Lung (tissue), 12 donors: ENCODE results near the gene NACA. TPM values are rescaled to one million over a fixed set of nuclear protein-coding genes. Genes with fewer than 3 reads are reported as not detected.
A peak's percentile ranks its signal among the peaks of the same experiment; 100 is the strongest.

Source experiments
- ATAC-seq: fragments of 200-7000 bp; cut with Tn5 transposase; one replicate; pipeline ENCODE4 v1.9.1; 2020; ENCODE audit warnings: moderate number of reproducible peaks; ENCODE audit not compliant: insufficient read depth, low FRiP score
- DNase-seq, 3 donors: peaks; one replicate each; pipeline ENCODE4 v3.0.0-alpha.2; 2013 to 2017
- H3K27ac ChIP-seq, 2 donors: one replicate each; pipeline ENCODE4 v1.5.1; 2013; ENCODE audit warnings: mild to moderate bottlenecking in 2 of 2, moderate library complexity in 2 of 2, control low read depth in 1 of 2, inconsistent platforms in 1 of 2, low read depth in 1 of 2, low read length in 1 of 2
- H3K27me3 ChIP-seq, 3 donors: one replicate each; pipeline ENCODE4 v1.5.1; 2013; ENCODE audit warnings: low read length in 2 of 3; ENCODE audit not compliant: control insufficient read depth in 3 of 3, insufficient read depth in 3 of 3
- H3K36me3 ChIP-seq, 4 donors: one replicate each; pipeline ENCODE4 v1.5.1; 2013; ENCODE audit warnings: low read length in 4 of 4, mild to moderate bottlenecking in 1 of 4, moderate library complexity in 1 of 4; ENCODE audit not compliant: control insufficient read depth in 4 of 4, insufficient read depth in 4 of 4
- H3K4me1 ChIP-seq, 5 donors: one replicate each; pipeline ENCODE4 v1.5.1; 2013; ENCODE audit warnings: low read length in 5 of 5, mild to moderate bottlenecking in 2 of 5, moderate library complexity in 1 of 5; ENCODE audit not compliant: control insufficient read depth in 5 of 5, insufficient read depth in 5 of 5
- H3K4me3 ChIP-seq: one replicate; pipeline ENCODE4 v1.5.1; 2013; ENCODE audit warnings: mild to moderate bottlenecking, control low read depth, moderate library complexity
- H3K9ac ChIP-seq, 2 donors: one replicate each; pipeline ENCODE4 v1.5.1; 2013; ENCODE audit warnings: low read length in 2 of 2, control low read depth in 1 of 2; ENCODE audit not compliant: insufficient read depth in 1 of 2
- H3K9me3 ChIP-seq, 4 donors: one replicate each; pipeline ENCODE4 v1.5.1; 2013; ENCODE audit warnings: low read length in 3 of 4, mild to moderate bottlenecking in 1 of 4, moderate library complexity in 1 of 4; ENCODE audit not compliant: control insufficient read depth in 4 of 4, insufficient read depth in 3 of 4
- WGBS, 2 donors: extraction: QIAGEN DNeasy Blood & Tissue Kit; methylation state at CpG; one replicate each; pipeline ENCODE4 v1.1.7; 2013; 5-methylcytosine and 5-hydroxymethylcytosine counted together
- polyA plus RNA-seq, 2 donors: library from polyadenylated mRNA; stranded (reverse); fragments of 200-250 nt; gene quantifications; one replicate each; pipeline ENCODE4 v1.2.1, GENCODE V29; 2013
- total RNA-seq, 2 donors: library from RNA; depleted of rRNA in 1 of 2; stranded (reverse); fragments of >200 nt in 1 of 2; gene quantifications; one replicate each; pipeline ENCODE4 v1.2.1, GENCODE V29; 2014 to 2021
- TF ChIP-seq, protein P1 (sequence below): IDR thresholded peaks from 2 replicates; pipeline ENCODE4 v1.5.1; 2012; ENCODE audit warnings: mild to moderate bottlenecking; ENCODE audit errors: control extremely low read depth, extremely low read depth
- donor health status: control.
- donor health status: control.
- donor health status: Bipolar disorder and iron deficiency.
- donor health status: healthy.
- donor health status: DM: yes; HTN: yes; CAD: no.

NACA gene
- total and polyA plus RNA-seq, 4 donors, result 488 to 1,734 (median 1,161) TPM

DNA sequence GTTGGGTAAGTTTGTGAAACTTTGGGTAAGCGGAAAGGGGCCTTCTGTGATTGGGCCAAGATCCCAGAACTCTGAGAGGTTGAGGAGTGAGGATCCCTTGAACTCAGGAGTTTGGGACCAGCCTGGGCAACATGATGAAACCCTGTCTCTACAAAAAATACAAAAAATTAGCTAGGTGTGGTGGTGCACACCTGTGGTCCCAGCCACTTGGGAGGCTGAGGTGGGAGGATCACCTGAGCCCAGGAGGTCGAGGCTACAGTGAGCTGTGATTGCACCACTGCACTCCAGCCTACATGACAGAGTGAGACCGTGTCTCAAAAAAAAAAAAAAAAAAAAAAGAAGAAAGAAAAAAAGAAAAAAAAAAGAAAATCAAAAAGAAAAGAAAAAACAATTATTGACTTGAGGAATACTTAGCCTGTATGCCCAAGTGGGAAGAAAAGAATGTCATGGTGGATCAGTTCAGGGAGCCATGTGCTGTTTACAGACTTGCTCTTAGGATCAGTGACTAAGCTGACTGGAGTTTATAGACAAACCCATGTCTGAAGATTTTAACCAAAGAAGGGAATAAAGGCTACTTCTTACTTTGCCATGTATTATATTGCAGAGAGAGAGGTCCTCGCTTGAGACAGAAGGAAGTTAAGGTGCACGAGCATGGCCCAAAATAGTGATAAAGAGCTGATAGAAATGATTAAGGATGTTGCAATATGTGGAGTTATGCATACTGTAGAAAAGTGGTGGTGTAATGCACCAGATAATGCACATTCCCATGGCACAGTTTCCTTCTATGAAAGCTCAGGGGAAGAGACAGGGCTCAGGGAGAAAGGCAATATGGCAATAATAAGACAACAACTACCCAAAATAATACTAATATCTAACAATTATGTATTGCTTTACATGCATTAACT lies 38.9 kb upstream of the NACA start:
- TF ChIP-seq, protein P1, sequence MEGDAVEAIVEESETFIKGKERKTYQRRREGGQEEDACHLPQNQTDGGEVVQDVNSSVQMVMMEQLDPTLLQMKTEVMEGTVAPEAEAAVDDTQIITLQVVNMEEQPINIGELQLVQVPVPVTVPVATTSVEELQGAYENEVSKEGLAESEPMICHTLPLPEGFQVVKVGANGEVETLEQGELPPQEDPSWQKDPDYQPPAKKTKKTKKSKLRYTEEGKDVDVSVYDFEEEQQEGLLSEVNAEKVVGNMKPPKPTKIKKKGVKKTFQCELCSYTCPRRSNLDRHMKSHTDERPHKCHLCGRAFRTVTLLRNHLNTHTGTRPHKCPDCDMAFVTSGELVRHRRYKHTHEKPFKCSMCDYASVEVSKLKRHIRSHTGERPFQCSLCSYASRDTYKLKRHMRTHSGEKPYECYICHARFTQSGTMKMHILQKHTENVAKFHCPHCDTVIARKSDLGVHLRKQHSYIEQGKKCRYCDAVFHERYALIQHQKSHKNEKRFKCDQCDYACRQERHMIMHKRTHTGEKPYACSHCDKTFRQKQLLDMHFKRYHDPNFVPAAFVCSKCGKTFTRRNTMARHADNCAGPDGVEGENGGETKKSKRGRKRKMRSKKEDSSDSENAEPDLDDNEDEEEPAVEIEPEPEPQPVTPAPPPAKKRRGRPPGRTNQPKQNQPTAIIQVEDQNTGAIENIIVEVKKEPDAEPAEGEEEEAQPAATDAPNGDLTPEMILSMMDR, result no peak
- Histone ChIP-seq H3K36me3 (no peaks in the 10 kb centered on the region), H3K9me3 (no peaks in the 10 kb centered on the region), H3K4me3 (no peak overlapping the region), H3K27ac (peak overlapping the region in 1 of 2 donors; percentile 53), H3K27me3 (no peaks in the 10 kb centered on the region), H3K9ac (no peak overlapping the region), H3K4me1 (peaks cover 0 to 2% (median 0%) of the 10 kb centered on the region in 5 donors)
- DNase-seq (no peak), ATAC-seq (peak; percentile 23)
- 51 to 54% methylated on average over 5 of the region's 5 CpGs for WGBS, 2 donors

DNA sequence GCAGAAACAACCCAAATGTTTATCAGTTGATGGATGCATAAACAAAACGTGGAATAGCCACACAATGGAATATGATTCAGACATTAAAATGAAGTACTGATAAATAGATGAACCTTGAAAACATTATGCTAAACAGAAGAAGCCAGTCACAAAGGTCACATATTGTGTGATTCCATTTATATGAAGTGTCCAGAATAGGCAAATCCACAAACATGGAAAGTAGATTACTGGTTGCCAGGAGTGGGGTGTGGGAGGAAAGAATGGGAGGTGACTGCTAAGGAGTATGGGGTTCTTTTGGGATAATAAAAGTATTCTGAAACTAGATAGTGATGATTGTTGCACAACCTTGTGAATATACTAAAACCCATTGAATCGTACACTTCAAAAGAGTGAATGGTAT lies 36.7 kb upstream of the NACA start:
- Histone ChIP-seq H3K36me3 (no peaks in the 10 kb centered on the region), H3K4me1 (peaks cover 0 to 2% (median 0%) of the 10 kb centered on the region in 5 donors), H3K27ac (no peak overlapping the region), H3K27me3 (no peaks in the 10 kb centered on the region), H3K9ac (no peak overlapping the region), H3K9me3 (peaks cover 0 to 3% (median 0%) of the 10 kb centered on the region in 4 donors), H3K4me3 (no peak overlapping the region)
- 69 to 80% methylated on average over 2 of the region's 2 CpGs for WGBS, 2 donors
- ATAC-seq (no peak), DNase-seq (no peak)
- TF ChIP-seq, protein P1, result no peak

DNA sequence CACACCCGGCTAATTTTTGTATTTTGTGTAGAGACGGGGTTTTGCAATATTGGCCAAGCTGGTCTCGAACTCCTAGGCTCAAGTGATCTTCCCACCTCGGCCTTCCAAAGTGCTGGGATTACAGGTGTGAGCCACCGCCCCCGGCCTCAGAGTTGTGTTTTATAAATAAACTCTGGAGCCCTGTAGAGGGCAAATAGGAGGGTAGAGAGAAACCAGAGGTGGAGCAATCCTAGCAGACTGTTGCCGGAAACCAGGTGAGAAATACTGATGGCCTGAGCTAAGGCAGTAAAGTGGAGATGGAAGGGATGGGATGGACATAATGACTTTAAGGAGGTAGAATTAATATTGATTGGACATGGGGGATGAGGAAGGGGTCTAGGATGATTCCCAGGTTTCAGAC lies 35.4 kb upstream of the NACA start:
- Histone ChIP-seq H3K27ac (no peak overlapping the region), H3K27me3 (no peaks in the 10 kb centered on the region), H3K9me3 (peaks cover 0 to 3% (median 0%) of the 10 kb centered on the region in 4 donors), H3K4me1 (no peaks in the 10 kb centered on the region), H3K9ac (no peak overlapping the region), H3K4me3 (no peak overlapping the region), H3K36me3 (no peaks in the 10 kb centered on the region)
- 69 to 78% methylated on average over 7 of the region's 7 CpGs for WGBS, 2 donors
- TF ChIP-seq, protein P1, result no peak
- DNase-seq (no peak), ATAC-seq (no peak)
